ENCODE results near the gene YWHAG. TPM values are rescaled to one million over a fixed set of nuclear protein-coding genes. Genes with fewer than 3 reads are reported as not detected.
"Not testable (repeated sequence)": the region's sequence is repeated elsewhere in the genome, so short reads cannot be mapped to it uniquely, and the experiment has no call there.

Gene YWHAG
- total and polyA plus RNA-seq, 2 of the 13 experiments (the other 11 are each of a cell fraction or from before 2014, with no cell fraction given): 36.9 to 67.5 TPM

DNA sequence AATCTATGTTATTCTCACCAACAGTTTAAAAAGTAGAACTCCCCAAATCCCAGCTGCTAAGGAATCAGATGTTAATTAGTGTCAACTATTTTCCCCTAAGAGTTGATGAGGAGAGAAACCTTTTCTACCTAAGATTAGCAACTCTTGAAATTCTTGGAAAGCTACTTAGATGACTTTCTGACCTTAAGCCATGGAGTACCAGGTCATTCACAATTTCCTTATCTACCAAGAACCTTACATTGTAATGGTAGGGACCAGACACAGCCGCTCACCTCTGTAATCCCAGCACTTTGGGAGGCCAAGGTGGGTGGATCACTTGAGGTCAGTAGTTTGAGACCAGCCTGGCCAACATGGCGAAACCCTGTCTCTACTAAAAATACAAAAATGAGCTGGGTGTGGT lies 23.4 kb downstream of the YWHAG start:
- Histone ChIP-seq H4K20me1 (ENCODE audit: insufficient read depth, low read length) (peaks cover 67% of the 10 kb centered on the region), H3K4me1 (ENCODE audit: insufficient read depth, low read length) (peaks cover 27% of the 10 kb centered on the region), H3K79me2 (ENCODE audit: insufficient read depth, low read length) (peaks cover 91% of the 10 kb centered on the region), H3K36me3 (replicated peaks in 1 of 2; ENCODE audit: control insufficient read depth in 1 of 2, insufficient read depth in 2 of 2, low read length in 2 of 2) (peaks cover 10 to 35% of the 10 kb centered on the region in 2 experiments)
- FAIRE-seq; DNase-seq (ENCODE audit: low spot score); H3K27me3 ChIP-seq (ENCODE audit: control insufficient read depth in 1 of 2, insufficient read depth in 2 of 2, low read length in 2 of 2); H3K9ac ChIP-seq (ENCODE audit: insufficient read depth, low read depth, low read length); in situ Hi-C loops (cut with HindIII; ENCODE audit: extremely low pct_ligation_motif_present, low pct_unique_long_range_greater_than_20kb); intact Hi-C loops (cut with micrococcal nuclease; ENCODE audit: unreplicated experiment); H3K9me3 ChIP-seq (ENCODE audit: low read length); ATAC-seq; H3K27ac ChIP-seq (ENCODE audit: extremely low read length, insufficient read depth, low read length); H2AFZ ChIP-seq (ENCODE audit: low read length); H3K4me3 ChIP-seq (replicated peaks in 1 of 3; ENCODE audit: insufficient read depth in 1 of 3, low read depth in 2 of 3, low read length in 3 of 3); CTCF ChIA-PET (ENCODE audit: low intra/inter-chr PET ratio, low total read pairs); BruUV-seq (replicated peaks); H3K4me2 ChIP-seq (ENCODE audit: low read depth, low read length): not testable (repeated sequence)
- WGBS (ENCODE audit: low lambda C conversion rate): 97% methylated on average over 2 of the region's 2 CpGs
- POLR2A ChIA-PET: interaction anchor here (1.4 kb wide), 1 partner anchor 74 kb away, joined by 3 read pairs; the partner anchor contains the start of gene SSC4D

DNA sequence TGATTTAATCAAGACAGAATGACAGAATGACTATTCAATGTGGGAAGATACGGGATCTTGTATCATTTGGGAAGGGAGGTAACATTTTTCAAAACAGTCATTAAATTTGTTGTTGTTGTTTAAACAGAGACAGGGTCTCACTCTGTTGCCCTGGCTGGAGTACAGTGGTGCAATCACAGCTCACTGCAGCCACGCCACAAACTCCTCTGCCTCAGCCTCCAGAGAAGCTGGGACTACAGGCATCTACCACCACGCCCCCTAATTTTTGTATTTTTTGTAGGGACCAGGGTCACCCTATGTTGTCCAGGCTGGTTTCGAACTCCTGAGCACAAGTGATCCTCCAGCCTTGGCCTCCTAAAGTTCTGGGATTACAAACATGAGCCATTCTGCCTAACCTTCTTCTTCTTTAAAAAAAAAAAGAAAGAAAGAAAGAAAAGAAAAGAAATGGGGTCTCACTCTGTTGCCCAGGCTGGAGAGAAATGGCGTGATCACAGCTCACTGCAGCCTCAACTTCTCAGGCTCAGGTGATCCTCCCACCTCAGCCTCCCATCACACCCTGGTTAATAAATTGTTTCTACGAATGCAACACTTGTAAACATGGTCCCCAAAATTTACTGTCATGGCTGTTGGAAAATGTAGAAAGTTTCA lies 24.3 kb downstream of the YWHAG start:
- BruUV-seq (replicated peaks): no TSS peak
- Histone ChIP-seq H3K27ac (ENCODE audit: extremely low read length, insufficient read depth, low read length) (no peak overlapping the region), H3K4me2 (ENCODE audit: low read depth, low read length) (no peak overlapping the region), H3K4me3 (replicated peaks in 1 of 3; ENCODE audit: insufficient read depth in 1 of 3, low read depth in 2 of 3, low read length in 3 of 3) (no peak overlapping the region), H3K9ac (ENCODE audit: insufficient read depth, low read depth, low read length) (no peak overlapping the region), H4K20me1 (ENCODE audit: insufficient read depth, low read length) (peaks cover 69% of the 10 kb centered on the region), H3K4me1 (ENCODE audit: insufficient read depth, low read length) (peaks cover 27% of the 10 kb centered on the region), H2AFZ (ENCODE audit: low read length) (no peak overlapping the region), H3K79me2 (ENCODE audit: insufficient read depth, low read length) (peaks cover 88% of the 10 kb centered on the region), H3K27me3 (ENCODE audit: control insufficient read depth in 1 of 2, insufficient read depth in 2 of 2, low read length in 2 of 2) (no peaks in the 10 kb centered on the region), H3K9me3 (ENCODE audit: low read length) (no peaks in the 10 kb centered on the region), H3K36me3 (replicated peaks in 1 of 2; ENCODE audit: control insufficient read depth in 1 of 2, insufficient read depth in 2 of 2, low read length in 2 of 2) (peaks cover 15 to 44% of the 10 kb centered on the region in 2 experiments)
- TF ChIP-seq ZNF766 (CRISPR knock-in tag; IDR thresholded peaks at IDR 0.05; ENCODE audit: borderline replicate concordance): no peak
- TF ChIP-seq, protein P1, sequence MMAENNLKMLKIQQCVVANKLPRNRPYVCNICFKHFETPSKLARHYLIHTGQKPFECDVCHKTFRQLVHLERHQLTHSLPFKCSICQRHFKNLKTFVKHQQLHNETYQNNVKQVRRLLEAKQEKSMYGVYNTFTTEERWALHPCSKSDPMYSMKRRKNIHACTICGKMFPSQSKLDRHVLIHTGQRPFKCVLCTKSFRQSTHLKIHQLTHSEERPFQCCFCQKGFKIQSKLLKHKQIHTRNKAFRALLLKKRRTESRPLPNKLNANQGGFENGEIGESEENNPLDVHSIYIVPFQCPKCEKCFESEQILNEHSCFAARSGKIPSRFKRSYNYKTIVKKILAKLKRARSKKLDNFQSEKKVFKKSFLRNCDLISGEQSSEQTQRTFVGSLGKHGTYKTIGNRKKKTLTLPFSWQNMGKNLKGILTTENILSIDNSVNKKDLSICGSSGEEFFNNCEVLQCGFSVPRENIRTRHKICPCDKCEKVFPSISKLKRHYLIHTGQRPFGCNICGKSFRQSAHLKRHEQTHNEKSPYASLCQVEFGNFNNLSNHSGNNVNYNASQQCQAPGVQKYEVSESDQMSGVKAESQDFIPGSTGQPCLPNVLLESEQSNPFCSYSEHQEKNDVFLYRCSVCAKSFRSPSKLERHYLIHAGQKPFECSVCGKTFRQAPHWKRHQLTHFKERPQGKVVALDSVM (CRISPR knock-in tag; IDR thresholded peaks at IDR 0.05): 0 out of 2 replicates have a peak, but pooled peaks have one; percentile 31
- TF ChIP-seq ZNF121 (CRISPR knock-in tag; IDR thresholded peaks at IDR 0.05): peak; percentile 65; the same call in 1 of the 2 replicates
- ChIA-PET POLR2A (interaction anchor here (1.0 kb wide), 1 partner anchor 32 kb away, joined by 3 read pairs; no protein-coding TSS in a partner anchor), CTCF (ENCODE audit: low intra/inter-chr PET ratio, low total read pairs) (no interaction called here)
- no peak for FAIRE-seq
- DNase-seq (ENCODE audit: low spot score): no peak
- in situ Hi-C loops (cut with HindIII; ENCODE audit: extremely low pct_ligation_motif_present, low pct_unique_long_range_greater_than_20kb): no loop called here
- WGBS (ENCODE audit: low lambda C conversion rate): 98% methylated on average over 6 of the region's 6 CpGs
- intact Hi-C loops (cut with micrococcal nuclease; ENCODE audit: unreplicated experiment): no loop called here
- ATAC-seq: no peak
